Colonic mucosa (tissue), 4 donors: ENCODE measurements around the gene ISYNA1. TPM values are rescaled to one million over a fixed set of nuclear protein-coding genes. Genes with fewer than 3 reads are reported as not detected.
"Not testable (repeated sequence)": the region's sequence is repeated elsewhere in the genome, so short reads cannot be mapped to it uniquely, and the experiment has no call there.

Experiments
- DNase-seq: peaks from one replicate; pipeline ENCODE4 v3.0.0-alpha.2; 2020
- H3K27ac ChIP-seq: fragments of 200-600 bp; one replicate; pipeline ENCODE4 v1.8.0; 2021
- H3K27me3 ChIP-seq: fragments of 200-600 bp; one replicate; pipeline ENCODE4 v1.8.0; 2021
- H3K36me3 ChIP-seq: fragments of 200-600 bp; one replicate; pipeline ENCODE4 v1.8.0; 2021
- H3K4me1 ChIP-seq: fragments of 200-600 bp; one replicate; pipeline ENCODE4 v1.8.0; 2021; ENCODE audit warnings: mild to moderate bottlenecking
- H3K4me3 ChIP-seq: fragments of 200-600 bp; one replicate; pipeline ENCODE4 v1.8.0; 2021
- H3K9ac ChIP-seq, 2 donors: one replicate each; pipeline ENCODE4 v1.7.0; 2013; ENCODE audit warnings: control low read depth in 2 of 2, low read depth in 2 of 2, low read length in 2 of 2
- H3K9me3 ChIP-seq: fragments of 200-600 bp; one replicate; pipeline ENCODE4 v1.8.0; 2021
- intact Hi-C: fragments of 100-400 bp; cut with DNase I; formaldehyde crosslinking; loops from one replicate; pipeline ENCODE4 v1.14.1; 2022
- total RNA-seq, 2 donors: library from RNA; stranded (reverse); fragmentation: NEBNext Ultra II Directional in 1 of 2; extraction: Animal tissue kit (Norgen Biotek cat#: 25700) in 1 of 2; gene quantifications; one replicate each; pipeline ENCODE4 v1.2.1, GENCODE V29; 2021
- TF ChIP-seq, protein P1 (sequence below): fragments of 200-600 bp; IDR thresholded peaks from one replicate; pipeline ENCODE4 v1.8.0; 2022; ENCODE audit warnings: antibody characterized with exemption, mild to moderate bottlenecking
- donor health status: healthy.
- donor health status: DM: no; HTN: no; CAD: no.
- donor health status: DM: no; HTN: no; CAD: no.

The ISYNA1 gene
- total RNA-seq, 2 donors from 2014 or later: 17.7 to 25.7 TPM

DNA sequence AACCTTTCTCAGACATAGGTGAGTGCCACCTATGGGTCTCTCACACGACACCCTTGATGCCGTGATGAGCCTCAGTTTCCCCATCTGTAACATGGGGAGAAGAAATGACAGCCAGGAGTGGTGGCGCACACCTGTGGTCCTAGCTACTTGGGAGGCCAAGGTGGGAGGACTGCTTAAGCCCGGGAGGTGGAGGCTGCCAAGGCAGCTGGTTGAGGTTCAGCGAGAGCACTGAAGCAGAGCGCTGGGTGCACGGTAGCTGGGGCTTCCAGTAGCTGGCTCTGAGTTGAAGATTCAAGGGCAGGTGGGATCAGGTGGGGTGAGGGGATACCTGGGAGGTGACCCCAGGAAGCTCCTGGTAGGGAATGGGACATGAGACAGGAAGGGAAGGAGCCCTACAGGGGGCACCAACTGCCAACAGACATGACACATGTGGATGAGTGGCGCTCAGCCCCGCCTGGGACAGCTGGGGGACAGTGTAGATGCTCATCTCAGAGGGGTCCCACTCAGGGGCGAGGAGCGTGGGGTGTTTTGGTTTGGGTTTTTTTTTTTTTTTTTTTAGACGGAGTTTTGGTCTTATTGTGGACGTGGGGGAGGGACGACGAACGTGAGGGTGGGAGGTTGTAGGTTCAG is 25.2 kb downstream of the ISYNA1 start:
- Histone ChIP-seq H3K4me1 (peaks cover 6% of the 10 kb centered on the region), H3K9ac (no peak overlapping the region), H3K27ac (no peak overlapping the region), H3K9me3 (no peaks in the 10 kb centered on the region), H3K36me3 (no peaks in the 10 kb centered on the region), H3K4me3 (no peak overlapping the region), H3K27me3 (peaks cover 7% of the 10 kb centered on the region)
- intact Hi-C loops: loop anchor here (2.0 to 10.0 kb wide), 2 partner anchors 24 to 208 kb away; partner anchors contain the start of gene RAB3A
- TF ChIP-seq, protein P1, sequence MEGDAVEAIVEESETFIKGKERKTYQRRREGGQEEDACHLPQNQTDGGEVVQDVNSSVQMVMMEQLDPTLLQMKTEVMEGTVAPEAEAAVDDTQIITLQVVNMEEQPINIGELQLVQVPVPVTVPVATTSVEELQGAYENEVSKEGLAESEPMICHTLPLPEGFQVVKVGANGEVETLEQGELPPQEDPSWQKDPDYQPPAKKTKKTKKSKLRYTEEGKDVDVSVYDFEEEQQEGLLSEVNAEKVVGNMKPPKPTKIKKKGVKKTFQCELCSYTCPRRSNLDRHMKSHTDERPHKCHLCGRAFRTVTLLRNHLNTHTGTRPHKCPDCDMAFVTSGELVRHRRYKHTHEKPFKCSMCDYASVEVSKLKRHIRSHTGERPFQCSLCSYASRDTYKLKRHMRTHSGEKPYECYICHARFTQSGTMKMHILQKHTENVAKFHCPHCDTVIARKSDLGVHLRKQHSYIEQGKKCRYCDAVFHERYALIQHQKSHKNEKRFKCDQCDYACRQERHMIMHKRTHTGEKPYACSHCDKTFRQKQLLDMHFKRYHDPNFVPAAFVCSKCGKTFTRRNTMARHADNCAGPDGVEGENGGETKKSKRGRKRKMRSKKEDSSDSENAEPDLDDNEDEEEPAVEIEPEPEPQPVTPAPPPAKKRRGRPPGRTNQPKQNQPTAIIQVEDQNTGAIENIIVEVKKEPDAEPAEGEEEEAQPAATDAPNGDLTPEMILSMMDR: no peak
- no peak for DNase-seq

DNA sequence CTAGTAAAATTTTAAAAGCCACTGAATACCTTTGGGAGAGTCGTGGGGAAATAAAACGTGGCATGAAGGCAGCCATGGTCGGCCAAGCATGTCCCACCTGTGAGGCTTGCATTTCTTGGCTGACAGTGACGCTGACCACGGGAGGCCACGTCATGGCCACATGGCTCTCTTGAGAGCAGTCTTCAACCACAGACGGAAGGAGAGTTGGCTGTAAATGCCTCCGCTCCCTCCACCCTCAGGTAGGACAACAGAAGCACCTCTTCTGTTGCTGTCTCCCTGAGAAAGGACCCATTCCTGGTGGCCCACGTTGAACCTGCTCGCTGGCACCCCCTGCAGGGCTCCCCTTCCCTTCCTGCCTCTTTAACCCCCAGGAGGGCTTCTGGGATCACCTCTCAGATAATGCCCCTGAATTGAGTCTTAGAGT is 29.9 kb downstream of the ISYNA1 start:
- DNase-seq: peak; percentile 82
- Histone ChIP-seq H3K27me3 (no peaks in the 10 kb centered on the region), H3K9me3 (no peaks in the 10 kb centered on the region), H3K27ac (no peak overlapping the region), H3K4me1 (no peaks in the 10 kb centered on the region), H3K36me3 (no peaks in the 10 kb centered on the region), H3K4me3 (no peak overlapping the region), H3K9ac (no peak overlapping the region)
- TF ChIP-seq, protein P1: peak; percentile 61
- intact Hi-C loops: loop anchor here (2.0 kb wide), 1 partner anchor 57 kb away; no protein-coding TSS in a partner anchor

DNA sequence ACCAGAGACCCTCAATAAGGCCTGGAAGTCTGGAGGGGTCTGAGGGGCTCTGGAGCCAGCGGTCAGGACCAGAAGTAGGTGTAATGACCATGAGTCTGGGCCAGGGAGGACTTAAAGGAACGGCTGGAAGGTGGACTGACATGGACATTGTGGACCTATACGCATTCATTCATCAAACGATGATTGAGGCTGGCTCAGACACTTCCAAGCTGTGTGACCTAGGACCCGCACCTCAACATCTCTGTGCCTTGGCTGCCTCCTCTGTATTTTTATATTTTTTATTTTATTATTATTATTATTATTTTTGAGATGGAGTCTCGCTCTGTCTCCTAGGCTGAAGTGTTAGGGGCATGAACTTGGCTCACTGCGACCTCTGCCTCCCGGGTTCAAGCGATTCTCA is 31.2 kb downstream of the ISYNA1 start:
- no peak overlapping the region for H3K9ac ChIP-seq
- no peaks in the 10 kb centered on the region for H3K36me3 ChIP-seq
- TF ChIP-seq, protein P1: no peak
- H3K27me3 ChIP-seq: no peaks in the 10 kb centered on the region
- H3K27ac ChIP-seq: no peak overlapping the region
- no peak overlapping the region for H3K4me3 ChIP-seq
- intact Hi-C loops: no loop called here
- DNase-seq: no peak
- H3K4me1 ChIP-seq: no peaks in the 10 kb centered on the region
- no peaks in the 10 kb centered on the region for H3K9me3 ChIP-seq

GRCh38 chr19:18405754-18406153 is 32.2 kb downstream of the ISYNA1 start:
- H3K4me1 ChIP-seq, H3K27me3 ChIP-seq, intact Hi-C loops, H3K9me3 ChIP-seq, DNase-seq, H3K36me3 ChIP-seq, H3K9ac ChIP-seq, H3K4me3 ChIP-seq, H3K27ac ChIP-seq: not testable (repeated sequence)

DNA sequence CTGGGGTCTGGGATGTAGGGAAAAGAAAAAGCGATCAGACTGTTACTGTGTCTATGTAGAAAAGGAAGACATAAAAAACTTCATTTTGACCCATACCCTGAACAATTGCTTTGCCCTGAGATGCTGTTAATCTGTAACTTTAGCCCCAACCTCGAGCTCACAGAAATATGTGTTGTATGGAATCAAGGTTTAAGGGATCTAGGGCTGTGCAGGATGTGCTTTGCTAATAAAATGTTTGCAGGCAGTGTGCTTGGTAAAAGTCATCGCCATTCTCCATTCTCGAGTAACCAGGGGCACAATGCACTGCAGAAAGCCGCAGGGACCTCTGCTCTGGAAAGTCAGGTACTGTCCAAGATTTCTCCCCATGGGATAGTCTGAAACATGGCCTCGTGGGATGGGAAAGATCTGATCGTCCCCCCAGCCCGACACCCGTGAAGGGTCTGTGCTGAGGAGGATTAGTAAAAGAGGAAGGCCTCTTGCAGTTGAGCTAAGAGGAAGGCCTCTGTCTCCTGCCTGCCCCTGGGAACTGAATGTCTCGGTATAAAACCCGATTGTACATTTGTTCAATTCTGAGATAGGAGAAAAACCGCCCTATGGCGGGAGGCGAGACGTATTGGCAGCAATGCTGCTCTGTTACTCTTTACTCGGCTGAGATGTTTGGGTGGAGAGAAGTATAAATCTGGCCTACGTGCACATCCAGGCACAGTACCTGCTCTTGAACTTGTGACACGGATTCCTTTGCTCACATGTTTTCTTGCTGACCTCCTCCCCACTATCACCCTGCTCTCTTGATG is 35.3 kb downstream of the ISYNA1 start:
- intact Hi-C loops: not testable (repeated sequence)
- H3K9ac ChIP-seq: peak overlapping the region; percentile 43 to 74

GRCh38 chr19:18401580-18402112 is 36.3 kb downstream of the ISYNA1 start:
- intact Hi-C loops: no loop called here
- TF ChIP-seq, protein P1: peak; percentile 37
- Histone ChIP-seq H3K27me3 (peaks cover 10% of the 10 kb centered on the region), H3K4me3 (no peak overlapping the region), H3K36me3 (no peaks in the 10 kb centered on the region), H3K9ac (peak overlapping the region; percentile 43 to 74), H3K4me1 (peaks cover 6% of the 10 kb centered on the region), H3K27ac (peak overlapping the region; percentile 73), H3K9me3 (no peaks in the 10 kb centered on the region)
- peak; percentile 89 for DNase-seq

More for the DNA sequence above, 35.3 kb downstream of the ISYNA1 start:
- not testable (repeated sequence) for H3K36me3 ChIP-seq, H3K9me3 ChIP-seq, H3K27me3 ChIP-seq, H3K4me3 ChIP-seq, H3K4me1 ChIP-seq, DNase-seq
- H3K27ac ChIP-seq: peak overlapping the region; percentile 73
